ENCODE results near the gene KIF1B.

The KIF1B gene, protein sequence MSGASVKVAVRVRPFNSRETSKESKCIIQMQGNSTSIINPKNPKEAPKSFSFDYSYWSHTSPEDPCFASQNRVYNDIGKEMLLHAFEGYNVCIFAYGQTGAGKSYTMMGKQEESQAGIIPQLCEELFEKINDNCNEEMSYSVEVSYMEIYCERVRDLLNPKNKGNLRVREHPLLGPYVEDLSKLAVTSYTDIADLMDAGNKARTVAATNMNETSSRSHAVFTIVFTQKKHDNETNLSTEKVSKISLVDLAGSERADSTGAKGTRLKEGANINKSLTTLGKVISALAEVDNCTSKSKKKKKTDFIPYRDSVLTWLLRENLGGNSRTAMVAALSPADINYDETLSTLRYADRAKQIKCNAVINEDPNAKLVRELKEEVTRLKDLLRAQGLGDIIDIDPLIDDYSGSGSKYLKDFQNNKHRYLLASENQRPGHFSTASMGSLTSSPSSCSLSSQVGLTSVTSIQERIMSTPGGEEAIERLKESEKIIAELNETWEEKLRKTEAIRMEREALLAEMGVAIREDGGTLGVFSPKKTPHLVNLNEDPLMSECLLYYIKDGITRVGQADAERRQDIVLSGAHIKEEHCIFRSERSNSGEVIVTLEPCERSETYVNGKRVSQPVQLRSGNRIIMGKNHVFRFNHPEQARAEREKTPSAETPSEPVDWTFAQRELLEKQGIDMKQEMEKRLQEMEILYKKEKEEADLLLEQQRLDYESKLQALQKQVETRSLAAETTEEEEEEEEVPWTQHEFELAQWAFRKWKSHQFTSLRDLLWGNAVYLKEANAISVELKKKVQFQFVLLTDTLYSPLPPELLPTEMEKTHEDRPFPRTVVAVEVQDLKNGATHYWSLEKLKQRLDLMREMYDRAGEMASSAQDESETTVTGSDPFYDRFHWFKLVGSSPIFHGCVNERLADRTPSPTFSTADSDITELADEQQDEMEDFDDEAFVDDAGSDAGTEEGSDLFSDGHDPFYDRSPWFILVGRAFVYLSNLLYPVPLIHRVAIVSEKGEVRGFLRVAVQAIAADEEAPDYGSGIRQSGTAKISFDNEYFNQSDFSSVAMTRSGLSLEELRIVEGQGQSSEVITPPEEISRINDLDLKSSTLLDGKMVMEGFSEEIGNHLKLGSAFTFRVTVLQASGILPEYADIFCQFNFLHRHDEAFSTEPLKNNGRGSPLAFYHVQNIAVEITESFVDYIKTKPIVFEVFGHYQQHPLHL (N-terminal part only)

DNA sequence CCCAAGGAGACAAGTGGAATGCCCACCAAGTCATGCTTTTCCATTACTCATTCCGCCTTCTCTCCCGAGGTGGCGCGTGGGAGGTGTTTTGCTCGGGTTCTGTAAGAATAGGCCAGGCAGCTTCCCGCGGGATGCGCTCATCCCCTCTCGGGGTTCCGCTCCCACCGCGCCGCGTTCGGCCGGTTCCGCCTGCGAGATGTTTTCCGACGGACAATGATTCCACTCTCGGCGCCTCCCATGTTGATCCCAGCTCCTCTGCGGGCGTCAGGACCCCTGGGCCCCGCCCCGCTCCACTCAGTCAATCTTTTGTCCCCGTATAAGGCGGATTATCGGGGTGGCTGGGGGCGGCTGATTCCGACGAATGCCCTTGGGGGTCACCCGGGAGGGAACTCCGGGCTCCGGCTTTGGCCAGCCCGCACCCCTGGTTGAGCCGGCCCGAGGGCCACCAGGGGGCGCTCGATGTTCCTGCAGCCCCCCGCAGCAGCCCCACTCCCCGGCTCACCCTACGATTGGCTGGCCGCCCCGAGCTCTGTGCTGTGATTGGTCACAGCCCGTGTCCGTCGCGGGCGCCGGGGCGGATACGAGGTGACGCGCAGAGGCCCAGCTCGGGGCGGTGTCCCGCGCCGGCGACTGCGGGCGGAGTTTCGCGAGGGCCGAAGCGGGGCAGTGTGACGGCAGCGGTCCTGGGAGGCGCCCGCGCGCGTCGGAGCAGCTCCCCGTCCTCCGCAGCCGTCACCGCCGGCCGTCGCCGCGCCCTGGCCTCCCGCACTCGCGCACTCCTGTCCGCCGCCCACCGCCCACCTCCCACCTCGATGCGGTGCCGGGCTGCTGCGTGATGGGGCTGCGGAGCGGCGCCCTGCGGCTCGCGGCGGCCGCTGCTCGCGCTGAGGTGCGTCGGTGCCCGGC is at the start of gene KIF1B:
KIF1B (plus strand) TSS at position 666 of the 906 bp plus-strand sequence. CDS start 21,759 bp downstream, outside the sequence.
- DNase-seq (ENCODE audit: low spot score), result peak; percentile 98

DNA sequence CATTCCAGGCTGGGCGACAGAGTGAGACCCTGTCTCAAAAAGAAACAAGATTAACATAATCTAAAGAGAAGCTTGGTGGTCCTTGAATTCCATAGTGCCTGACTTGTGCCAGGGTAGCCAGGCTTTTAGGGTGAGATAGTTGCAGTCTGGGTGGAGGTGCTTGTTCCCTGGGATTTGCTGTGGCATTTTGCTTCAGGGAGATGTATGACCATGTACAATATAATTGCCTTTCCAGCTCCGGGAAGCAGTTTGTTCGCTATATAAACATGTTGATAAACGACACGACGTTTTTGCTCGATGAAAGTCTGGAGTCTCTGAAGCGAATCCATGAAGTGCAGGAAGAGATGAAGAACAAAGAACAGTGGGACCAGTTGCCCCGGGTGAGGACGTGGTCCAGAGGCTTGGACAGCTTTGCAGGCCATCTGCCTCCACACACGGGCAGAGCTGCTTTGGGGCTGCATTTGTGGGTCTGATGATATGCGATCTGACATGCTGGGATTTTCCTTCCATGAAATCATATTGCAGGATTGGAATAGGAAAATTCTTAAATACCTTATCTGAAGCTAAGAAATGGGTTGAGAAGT is 49.4 kb upstream of the KIF1B start:
- DNase-seq (ENCODE audit: low spot score), result peak; percentile 78

DNA sequence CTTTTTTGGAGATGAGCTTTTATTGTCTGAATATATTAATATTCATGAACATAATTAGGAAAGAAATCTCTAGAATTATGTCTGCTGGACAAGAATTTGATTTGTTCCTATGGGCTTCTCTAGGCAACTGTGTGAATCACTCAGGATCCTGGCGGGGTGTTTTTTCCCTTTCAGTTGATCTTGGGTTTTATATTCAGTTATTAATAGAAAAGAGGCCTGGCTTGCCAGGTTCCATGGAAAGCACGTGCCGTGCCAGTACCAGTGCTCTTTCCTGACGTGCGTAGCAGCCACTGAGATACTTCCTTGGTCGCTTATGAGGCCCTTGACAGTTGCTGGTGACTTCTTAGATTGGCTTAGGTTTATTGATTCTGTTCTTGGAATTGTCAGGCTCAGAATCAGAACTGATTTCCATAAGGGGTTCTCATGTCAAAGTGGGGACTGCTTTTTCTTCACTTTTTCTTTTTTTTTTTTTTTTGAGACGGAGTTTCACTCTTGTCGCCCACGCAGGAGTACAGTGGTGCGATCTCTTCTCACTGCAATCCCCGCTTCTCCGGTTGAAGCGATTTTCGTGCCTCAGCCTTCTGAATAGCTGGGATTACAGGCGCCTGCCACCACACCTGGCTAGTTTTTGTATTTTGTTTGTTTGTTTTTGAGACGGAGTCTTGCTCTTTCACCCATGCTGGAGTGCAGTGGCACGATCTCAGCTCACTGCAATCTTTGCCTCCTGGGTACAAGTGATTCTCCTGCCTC is 48.7 kb upstream of the KIF1B start:
- DNase-seq (ENCODE audit: low spot score), result peak; percentile 24

DNA sequence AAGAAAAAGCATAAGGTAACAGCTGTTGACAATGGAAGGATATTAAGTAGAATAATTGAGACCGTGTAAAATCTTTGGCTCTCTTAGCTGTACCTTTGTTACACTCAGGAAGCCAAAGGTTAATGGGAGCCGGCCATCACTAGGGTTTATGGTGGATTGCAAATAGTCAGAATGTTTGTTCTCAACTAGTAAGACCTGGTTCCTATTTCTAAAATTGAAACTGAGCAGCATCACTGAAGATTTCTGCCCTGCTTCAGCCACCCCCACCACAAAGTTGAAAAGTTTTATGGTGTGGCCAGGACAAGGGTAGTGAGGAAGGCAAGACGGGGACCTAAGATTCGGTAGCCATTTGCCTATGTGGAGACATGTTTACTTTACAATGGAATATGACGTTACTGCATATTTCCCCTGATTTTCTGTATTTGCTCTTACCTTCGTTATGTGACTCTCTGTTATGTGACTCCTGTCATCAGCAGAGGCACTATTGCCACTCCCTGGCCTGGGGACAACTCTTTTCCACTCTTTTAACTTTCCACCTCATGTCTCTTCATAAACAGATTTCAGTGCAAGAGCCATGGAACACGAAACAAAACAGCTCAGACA is 41.4 kb upstream of the KIF1B start:
- DNase-seq (ENCODE audit: low spot score), result no peak

DNA sequence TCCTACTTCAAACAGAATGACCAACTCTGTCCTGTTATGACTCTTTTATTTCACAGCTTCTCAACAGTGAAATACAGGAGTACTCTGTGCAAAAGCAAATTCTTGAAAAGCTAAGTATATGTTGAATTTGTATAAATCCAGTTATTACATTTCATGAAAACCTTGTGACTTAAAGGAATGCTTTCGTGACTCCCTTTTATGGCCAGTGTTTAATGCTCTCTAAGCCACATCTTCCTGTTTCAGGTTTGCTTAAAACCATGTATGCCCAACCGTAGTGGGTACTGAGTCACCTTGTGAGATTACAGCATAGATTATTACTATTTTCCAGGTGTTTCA is 40.2 kb upstream of the KIF1B start:
- DNase-seq (ENCODE audit: low spot score), result no peak

DNA sequence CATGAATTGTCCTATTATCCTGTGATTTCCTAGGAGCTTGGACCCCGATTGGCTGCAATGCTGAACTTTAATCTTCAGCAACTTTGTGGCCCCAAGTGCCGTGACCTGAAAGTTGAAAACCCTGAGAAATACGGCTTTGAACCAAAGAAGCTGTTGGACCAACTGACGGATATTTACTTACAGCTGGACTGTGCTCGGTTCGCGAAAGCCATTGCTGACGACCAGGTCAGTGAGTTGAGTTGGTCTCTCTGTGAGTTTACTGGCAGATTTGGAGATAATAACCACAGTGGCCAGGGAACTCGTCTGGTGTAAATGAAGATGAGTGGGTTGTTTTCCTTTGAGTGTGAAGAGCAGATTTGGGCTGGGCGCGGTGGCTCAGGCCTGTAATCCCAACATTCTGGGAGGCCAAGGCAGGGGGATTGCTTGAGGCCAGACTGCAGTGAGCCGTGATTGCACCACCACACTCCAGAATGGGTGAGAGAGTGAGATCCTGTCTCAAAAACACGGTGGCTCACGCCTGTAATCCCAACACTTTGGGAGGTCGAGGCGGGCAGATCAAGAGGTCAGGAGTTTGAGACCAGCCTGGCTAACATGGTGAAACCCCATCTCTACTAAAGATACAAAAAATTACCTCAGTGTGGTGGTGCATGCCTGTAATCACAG is 39.1 kb upstream of the KIF1B start:
- DNase-seq (ENCODE audit: low spot score), result no peak

DNA sequence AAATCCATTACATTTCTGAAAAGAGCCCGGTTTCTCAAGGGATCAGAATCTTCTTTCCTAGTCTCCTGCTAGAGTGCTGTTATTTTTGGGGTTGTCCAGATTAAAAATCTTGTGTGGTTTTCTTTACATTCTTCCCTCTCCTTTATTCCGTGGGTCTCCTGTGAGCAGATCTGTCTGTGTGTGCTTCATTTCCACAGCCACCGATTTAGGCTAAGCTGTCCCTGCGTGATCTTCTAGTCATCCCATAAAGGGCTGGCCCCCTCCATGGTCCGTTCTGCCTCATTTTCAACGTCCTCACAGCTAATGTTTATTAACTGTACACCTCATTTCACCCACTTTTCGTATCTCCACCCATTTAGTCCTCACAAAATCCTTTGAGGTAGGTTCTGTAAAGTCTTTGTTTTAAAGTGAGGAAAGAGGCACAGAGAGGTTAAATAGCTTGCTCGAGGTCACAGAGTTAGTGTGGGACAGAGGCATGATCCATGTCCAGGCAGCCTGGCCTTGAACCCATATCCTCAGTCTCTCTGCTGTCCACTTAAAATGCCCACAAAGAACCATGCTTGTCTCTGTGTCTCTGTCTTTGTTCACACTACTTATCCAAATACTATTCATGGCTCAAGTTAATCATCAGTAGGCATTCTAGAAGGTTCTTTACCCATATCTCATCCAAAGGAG is 38.2 kb upstream of the KIF1B start:
- DNase-seq (ENCODE audit: low spot score), result no peak

DNA sequence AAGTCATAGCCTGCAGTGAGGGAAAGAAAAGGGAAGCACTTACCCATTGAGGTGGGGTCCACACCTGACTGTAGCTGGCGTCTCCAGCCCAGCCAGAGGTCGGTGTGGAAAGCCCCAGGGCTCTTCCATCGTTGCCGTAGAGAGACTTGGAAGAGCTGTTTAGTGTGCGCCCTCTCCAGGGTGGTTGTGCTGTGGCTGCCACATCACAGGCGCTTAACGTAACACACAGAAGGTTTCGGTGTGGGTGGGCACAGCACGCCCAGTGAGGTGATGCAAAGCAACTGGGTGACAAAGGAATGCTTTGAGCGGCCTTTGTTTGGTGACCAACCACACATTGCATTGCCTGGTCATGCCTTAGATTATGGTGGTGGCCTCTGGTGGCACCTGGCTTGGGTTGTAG is 36.8 kb upstream of the KIF1B start:
- no peak for DNase-seq (ENCODE audit: low spot score)

DNA sequence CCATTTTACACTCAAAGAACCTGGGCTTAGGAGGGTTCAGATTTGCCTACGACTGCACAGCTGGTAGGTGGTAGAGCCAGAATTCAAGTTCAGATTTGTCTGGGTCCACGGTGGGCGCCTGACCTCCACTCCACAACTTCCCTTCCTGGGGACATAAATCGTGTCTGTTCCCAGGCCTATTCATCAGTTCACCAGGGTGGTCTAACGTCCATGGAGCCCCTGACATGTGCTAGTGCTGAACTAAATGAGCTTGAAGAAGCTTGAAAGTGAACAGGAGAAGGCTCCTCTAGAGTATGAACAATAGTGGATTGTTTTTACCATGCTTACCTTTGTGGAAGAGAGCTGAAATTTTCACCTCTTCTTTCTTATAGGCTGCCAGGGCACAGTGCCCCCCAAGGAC is 32.5 kb upstream of the KIF1B start:
- DNase-seq (ENCODE audit: low spot score), result no peak

DNA sequence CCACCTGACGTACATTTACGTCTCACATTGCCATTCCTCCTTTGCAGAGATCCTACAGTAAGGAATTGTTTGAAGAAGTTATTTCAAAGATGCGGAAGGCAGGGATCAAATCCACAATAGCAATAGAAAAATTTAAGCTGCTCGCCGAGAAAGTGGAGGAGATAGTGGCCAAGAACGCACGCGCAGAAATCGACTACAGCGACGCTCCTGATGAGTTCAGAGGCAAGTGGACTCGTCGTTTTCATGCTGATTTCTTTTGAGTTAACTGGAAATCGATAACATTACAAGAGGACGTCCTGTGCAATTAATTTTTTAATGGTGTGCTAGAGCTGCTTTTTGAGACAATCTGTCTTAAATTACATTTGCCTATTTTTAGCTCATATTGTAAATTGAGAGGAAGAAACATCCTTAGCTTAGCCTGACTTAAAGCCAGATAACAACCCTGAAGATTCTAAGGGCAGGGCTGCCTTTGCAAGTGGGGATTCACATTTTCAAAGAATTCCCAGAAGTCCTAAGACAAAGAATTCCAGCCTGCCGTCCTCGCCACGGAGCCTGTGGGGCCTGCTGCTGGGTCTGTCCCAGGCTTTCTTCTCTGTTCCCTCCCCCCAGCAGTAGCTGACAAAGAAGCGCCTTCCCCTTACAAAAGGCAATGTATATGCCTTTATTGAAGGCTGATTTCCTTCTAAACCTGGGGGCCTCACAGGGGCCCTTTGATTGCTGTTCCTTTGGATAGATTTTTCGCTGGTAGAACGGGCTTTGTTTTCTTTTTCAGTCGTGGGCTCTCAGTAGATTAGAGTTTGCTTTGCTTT is 31.6 kb upstream of the KIF1B start:
- DNase-seq (ENCODE audit: low spot score), result peak; percentile 52

DNA sequence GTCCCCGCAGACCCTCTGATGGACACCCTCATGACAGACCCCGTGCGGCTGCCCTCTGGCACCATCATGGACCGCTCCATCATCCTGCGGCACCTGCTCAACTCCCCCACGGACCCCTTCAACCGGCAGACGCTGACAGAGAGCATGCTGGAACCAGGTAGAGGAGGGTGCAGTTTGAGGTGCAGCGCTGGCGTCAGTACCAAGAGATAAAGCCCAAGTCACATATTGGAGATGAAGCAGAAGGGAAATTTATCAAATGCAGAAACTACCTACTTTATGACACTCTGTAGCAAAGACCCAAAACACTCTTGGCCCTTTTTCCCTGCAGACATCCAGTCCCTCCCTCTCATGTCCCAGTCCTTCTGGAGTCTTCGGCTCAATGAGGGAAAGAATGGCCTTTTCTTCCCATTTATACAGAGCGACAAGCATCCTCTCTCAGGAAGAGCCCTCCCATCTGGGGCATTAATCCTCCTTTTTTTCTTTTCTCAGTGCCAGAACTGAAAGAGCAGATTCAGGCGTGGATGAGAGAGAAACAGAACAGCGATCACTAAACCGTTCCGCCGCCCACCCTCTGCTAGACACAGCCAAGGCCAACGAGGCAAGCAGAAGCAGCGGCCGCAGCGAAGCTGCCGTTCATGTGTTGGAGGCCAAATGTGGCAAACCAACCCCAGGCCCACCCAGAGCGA is 30.8 kb upstream of the KIF1B start:
- DNase-seq (ENCODE audit: low spot score), result peak; percentile 83

DNA sequence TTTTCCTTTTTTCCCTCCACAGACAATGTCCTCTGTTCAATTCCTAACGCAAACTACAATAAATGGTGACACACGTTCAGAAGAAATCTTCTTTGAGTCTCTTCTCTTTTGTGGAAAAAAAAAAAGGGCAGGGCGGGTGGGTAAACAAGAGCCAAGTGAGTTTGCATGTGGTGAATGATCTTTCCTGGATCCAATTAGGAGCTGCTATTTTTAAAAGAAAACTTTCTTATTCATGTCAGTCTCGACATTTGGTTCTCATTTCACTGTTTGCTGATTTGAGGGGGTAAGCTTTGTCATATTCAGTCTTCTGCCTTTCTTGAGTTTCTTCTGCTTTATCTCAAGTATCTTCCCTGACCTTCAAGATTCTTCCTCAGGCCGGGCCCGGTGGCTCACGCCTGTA is 29.2 kb upstream of the KIF1B start:
- no peak for DNase-seq (ENCODE audit: low spot score)

DNA sequence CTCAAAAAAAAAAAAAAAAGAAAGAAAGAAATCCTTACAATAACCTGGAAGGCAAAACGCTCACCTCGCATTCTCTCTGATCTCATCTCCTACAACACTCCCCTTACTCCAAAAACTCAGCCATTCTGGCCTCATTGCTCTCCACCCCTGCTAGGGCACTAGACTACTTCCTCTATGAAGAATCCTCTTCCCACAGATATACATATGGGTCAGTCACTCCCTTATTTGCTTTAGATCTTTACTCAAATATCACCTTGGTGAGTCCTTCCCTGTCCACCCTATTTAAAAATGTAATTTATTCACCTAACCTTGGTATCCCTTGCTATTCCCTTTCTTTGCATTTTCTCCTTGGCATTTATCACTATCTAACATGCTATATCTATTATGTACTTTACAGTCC is 24.6 kb upstream of the KIF1B start:
- no peak for DNase-seq (ENCODE audit: low spot score)

DNA sequence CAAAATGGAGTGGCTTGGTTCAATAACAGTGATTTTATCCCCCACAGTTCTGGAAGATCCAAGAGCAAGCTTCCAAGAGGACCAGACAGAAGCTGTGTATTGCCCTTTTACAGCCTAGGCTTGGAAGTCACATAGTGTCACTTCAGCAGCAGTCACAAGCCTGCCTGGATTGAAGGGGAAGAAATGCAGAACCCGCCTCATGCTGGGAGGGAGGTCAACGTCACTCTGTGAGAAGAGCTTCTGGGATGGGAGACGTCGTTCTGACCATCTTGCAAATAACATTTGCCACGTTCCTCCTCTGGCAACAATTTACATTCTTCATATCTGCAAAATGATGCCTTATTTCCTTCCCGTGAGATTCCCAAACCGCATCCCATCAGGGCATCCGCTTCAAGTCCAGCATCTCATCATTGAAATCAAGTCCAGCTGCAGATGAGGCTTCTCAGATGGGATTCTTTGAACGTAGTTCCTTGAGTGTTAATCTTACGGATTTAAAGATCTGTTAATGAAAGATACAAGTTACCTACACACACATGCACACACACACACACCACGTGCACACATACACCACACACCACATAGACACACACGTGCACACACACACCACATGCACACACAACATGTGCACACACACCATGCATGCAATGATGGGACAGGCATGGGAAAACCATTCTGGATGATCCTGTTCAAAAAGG is 23.9 kb upstream of the KIF1B start:
- no peak for DNase-seq (ENCODE audit: low spot score)

DNA sequence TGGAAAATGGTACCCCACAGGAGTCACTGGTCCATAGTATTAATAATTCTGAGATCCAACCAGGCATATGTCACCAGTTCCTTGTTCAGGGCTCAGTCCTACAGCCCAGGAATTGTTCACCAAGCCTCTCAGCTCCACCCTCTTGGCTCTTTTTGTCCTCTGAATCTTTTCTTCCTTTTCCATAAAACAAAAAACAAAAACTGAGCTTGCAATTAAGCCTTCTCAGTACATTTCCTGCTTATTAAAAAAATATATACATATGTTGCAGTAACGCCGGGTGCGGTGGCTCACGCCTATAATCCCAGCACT is 23.4 kb upstream of the KIF1B start:
- no peak for DNase-seq (ENCODE audit: low spot score)

DNA sequence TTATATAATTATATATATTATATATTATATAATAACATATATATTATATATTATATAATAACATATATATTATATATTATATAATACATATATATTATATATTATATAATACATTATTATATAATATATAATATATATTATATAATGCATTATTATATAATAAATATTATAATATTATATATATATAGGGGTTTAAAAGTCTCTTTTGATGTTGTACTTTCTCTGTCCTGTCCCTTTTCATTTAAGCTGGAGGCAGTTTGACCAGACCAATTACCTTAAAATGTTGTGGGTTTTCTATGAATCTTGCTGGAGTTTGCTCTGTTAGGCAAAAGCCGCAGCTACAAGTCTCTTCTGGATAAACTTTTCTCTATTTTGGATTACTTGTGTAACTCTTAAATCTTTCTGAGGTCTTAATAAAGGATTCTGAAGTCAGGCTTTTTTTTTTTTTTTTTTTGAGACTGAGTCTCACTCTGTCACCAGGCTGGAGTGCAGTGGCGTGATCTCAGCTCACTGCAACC is 22.2 kb upstream of the KIF1B start:
- DNase-seq (ENCODE audit: low spot score), result no peak

DNA sequence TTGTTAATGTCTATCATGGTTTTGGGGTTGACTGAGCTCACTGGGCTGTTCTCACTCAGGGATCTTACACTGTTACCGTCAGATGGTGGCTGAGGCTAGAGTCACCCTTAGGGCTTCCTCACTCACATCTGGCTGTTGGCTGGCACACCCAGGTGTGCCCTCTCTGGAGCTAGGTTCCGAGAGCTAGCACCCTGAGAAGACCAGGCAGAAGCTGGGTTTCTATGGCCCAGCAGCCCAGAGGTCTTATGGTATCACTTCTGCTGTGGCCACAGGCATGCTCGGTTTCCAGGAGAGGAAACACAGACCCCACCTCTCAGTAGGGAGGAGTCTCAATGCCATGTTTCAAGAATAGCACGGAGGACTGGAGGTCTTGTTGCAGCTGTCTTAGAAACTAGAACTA is 20.7 kb upstream of the KIF1B start:
- no peak for DNase-seq (ENCODE audit: low spot score)
